Ascending aorta (tissue), 2 donors: Measurements from ENCODE around the gene CDRT4. TPM values are rescaled to one million over a fixed set of nuclear protein-coding genes. Genes with fewer than 3 reads are reported as not detected.

ENCODE experiments used
- DNase-seq, 2 donors: peaks; one replicate each; pipeline ENCODE4 v3.0.0-alpha.2; 2019; ENCODE audit warnings: low spot score in 2 of 2
- H3K27ac ChIP-seq, 2 donors: fragments of 200-600 bp; sonication (generic); one replicate each; pipeline ENCODE4 v1.5.1; 2016 to 2017; ENCODE audit warnings: mild to moderate bottlenecking in 1 of 2
- H3K27me3 ChIP-seq: fragments of 200-600 bp; sonication (generic); one replicate; pipeline ENCODE4 v1.5.1; 2017
- H3K36me3 ChIP-seq, 2 donors: fragments of 200-600 bp; sonication (generic); one replicate each; pipeline ENCODE4 v1.5.1; 2016
- H3K4me1 ChIP-seq, 2 donors: fragments of 200-600 bp; sonication (generic); one replicate each; pipeline ENCODE4 v1.5.1; 2016 to 2017; ENCODE audit warnings: mild to moderate bottlenecking in 1 of 2
- H3K4me3 ChIP-seq, 2 donors: fragments of 200-600 bp; sonication (generic); one replicate each; pipeline ENCODE4 v1.5.1; 2016 to 2017; ENCODE audit warnings: mild to moderate bottlenecking in 1 of 2
- H3K9me3 ChIP-seq, 2 donors: fragments of 200-600 bp; sonication (generic); one replicate each; pipeline ENCODE4 v1.5.1; 2016
- intact Hi-C: fragments of 100-400 bp; cut with DNase I; formaldehyde crosslinking; loops from one replicate; pipeline ENCODE4 v1.15.1; 2023
- total RNA-seq: library from RNA; depleted of rRNA; stranded (reverse); fragments of >200 nt; gene quantifications from one replicate; pipeline ENCODE4 v1.1.0, GENCODE V29; 2016
- TF ChIP-seq, protein P1 (sequence below), 3 experiments: fragments of 200-600 bp in 2 of 3; fragments of 450-650 bp in 1 of 3; sonication (generic) in 2 of 3; IDR thresholded peaks; one replicate each; pipeline ENCODE4 v1.5.1; 2016 to 2019; ENCODE audit warnings: antibody characterized with exemption in 3 of 3, mild to moderate bottlenecking in 1 of 3, moderate library complexity in 1 of 3

CDRT4 gene
- total RNA-seq, 1 donor from 2014 or later: 3.7 TPM

DNA sequence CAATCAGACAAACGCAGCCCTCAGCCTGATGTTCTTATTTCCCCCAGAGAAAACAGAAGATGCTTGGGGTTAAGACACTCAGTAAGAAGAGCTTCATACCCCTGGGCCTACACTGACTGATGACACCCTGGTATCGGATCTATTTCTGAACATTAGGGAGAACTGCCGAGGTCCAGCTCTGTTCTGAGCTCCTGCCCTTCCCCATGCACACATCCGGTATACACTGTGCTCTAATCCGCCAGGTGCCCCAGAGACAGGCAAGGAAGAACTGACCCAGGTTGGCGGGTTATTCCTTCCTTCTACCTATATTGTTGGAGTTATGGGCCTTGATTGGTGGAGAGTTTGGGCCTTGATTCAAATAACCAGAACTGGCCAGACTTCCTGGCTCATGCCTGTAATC is 68.0 kb downstream of the CDRT4 start:
- intact Hi-C loops: no loop called here
- H3K4me3 ChIP-seq: no peak overlapping the region
- TF ChIP-seq, protein P1, sequence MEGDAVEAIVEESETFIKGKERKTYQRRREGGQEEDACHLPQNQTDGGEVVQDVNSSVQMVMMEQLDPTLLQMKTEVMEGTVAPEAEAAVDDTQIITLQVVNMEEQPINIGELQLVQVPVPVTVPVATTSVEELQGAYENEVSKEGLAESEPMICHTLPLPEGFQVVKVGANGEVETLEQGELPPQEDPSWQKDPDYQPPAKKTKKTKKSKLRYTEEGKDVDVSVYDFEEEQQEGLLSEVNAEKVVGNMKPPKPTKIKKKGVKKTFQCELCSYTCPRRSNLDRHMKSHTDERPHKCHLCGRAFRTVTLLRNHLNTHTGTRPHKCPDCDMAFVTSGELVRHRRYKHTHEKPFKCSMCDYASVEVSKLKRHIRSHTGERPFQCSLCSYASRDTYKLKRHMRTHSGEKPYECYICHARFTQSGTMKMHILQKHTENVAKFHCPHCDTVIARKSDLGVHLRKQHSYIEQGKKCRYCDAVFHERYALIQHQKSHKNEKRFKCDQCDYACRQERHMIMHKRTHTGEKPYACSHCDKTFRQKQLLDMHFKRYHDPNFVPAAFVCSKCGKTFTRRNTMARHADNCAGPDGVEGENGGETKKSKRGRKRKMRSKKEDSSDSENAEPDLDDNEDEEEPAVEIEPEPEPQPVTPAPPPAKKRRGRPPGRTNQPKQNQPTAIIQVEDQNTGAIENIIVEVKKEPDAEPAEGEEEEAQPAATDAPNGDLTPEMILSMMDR (IDR thresholded peaks at IDR 0.05): no peak
- H3K9me3 ChIP-seq: no peaks in the 10 kb centered on the region
- no peaks in the 10 kb centered on the region for H3K27me3 ChIP-seq
- no peak overlapping the region for H3K27ac ChIP-seq
- no peaks in the 10 kb centered on the region for H3K36me3 ChIP-seq
- H3K4me1 ChIP-seq: peaks cover 0 to 2% of the 10 kb centered on the region in 2 donors
- DNase-seq: no peak

DNA sequence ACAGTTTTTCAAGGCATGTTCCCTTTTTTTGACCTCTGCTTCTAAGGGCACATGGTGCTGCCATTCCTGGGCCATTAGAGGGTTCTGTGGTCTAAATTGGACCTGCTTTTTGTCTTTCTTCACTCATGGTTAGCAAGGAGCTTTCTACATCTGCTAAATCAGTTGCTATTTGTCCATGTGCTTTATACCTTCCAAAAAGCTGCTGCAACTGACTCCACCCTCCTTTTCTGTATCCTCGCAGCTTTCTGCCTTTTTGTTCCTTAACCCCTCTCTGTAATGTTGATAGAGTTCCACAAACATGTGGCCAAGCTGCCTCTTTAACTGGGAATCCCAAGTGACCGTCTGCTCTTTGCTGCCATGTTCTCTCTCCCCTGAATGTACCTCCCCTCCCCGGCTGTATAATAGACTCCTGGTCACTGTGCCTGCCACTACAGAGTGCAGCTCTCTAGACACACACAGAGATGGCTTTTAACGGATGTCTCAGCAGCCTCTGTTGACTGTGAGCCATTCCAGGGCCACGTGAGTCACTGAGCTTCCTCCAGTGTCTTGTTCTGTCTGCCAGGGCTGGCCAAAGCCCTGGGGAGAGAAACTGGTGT is 68.6 kb downstream of the CDRT4 start:
- no peaks in the 10 kb centered on the region for H3K36me3 ChIP-seq
- H3K9me3 ChIP-seq: no peaks in the 10 kb centered on the region
- TF ChIP-seq, protein P1 (IDR thresholded peaks at IDR 0.05): no peak
- no peak for DNase-seq
- peaks cover 0 to 2% of the 10 kb centered on the region in 2 donors for H3K4me1 ChIP-seq
- H3K27me3 ChIP-seq: no peaks in the 10 kb centered on the region
- H3K27ac ChIP-seq: no peak overlapping the region
- intact Hi-C loops: no loop called here
- H3K4me3 ChIP-seq: no peak overlapping the region

DNA sequence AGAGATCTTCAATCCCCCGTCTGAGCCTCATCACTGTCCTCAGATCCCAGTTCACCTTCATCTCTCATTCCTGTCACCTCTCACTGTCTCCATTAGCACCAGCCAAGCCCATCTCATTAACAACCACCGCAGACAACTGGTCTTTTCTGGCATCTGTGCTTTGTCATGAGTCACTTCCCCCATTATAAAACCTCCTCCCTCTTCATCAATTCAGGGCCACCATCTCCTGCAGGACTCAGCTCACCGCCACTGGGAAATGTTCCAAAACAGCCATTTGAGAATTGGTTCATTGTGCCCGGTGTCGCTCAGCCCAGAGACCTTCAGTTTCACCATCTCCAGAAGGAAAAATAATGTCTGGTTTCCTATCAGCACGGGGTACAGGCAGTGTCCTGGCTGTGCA is 69.1 kb downstream of the CDRT4 start:
- Histone ChIP-seq H3K4me3 (no peak overlapping the region), H3K36me3 (no peaks in the 10 kb centered on the region), H3K27me3 (no peaks in the 10 kb centered on the region), H3K4me1 (peaks cover 0 to under 1% of the 10 kb centered on the region in 2 donors), H3K27ac (no peak overlapping the region), H3K9me3 (no peaks in the 10 kb centered on the region)
- TF ChIP-seq, protein P1 (IDR thresholded peaks at IDR 0.05): no peak
- no peak for DNase-seq
- intact Hi-C loops: no loop called here

DNA sequence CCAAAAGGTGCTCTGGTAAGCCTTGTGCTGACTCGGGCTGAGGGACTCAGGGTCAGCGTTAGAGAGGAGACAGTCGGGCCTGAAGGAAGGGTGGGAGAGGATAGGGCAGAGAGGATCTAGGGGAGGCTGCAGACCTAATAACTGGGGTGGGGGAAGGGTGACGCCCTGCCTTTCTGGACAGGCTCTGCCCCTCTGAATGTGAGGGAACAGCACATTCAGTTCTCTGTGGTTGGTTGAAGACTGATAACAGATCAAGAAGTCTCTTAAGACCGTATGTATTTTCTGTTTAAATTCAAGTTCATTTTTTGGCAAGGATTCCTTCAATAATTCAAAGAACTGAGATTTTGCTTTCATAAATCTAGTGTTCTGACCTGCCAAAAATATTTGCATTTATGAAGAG is 69.8 kb downstream of the CDRT4 start:
- Histone ChIP-seq H3K4me3 (no peak overlapping the region), H3K4me1 (no peaks in the 10 kb centered on the region)
- intact Hi-C loops: no loop called here

DNA sequence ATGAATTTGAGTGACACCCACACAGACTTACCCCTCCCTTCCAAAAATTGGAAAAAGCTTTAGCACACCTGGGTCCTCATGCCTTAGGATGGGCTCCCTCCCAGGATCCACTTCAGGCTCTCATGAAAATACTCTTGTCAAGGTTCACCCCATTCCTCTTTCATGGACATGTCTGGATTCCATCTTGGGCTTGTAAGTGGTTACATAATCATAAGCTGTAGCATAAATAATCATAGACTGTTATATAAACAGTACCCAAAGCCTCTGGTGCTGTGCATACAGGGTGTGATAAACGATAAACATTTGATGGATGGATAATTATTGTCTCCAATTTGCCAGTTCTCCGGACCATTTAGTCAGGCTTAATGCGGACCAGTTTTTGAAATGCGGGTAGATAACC is 72.3 kb downstream of the CDRT4 start:
- H3K36me3 ChIP-seq: no peaks in the 10 kb centered on the region
- no peaks in the 10 kb centered on the region for H3K4me1 ChIP-seq
- no peak overlapping the region for H3K27ac ChIP-seq
- no peaks in the 10 kb centered on the region for H3K9me3 ChIP-seq
- no peaks in the 10 kb centered on the region for H3K27me3 ChIP-seq
- no peak for DNase-seq
- TF ChIP-seq, protein P1 (IDR thresholded peaks at IDR 0.05): no peak
- H3K4me3 ChIP-seq: no peak overlapping the region
- intact Hi-C loops: no loop called here

More for the DNA sequence above, 69.8 kb downstream of the CDRT4 start:
- Histone ChIP-seq H3K27me3 (no peaks in the 10 kb centered on the region), H3K36me3 (no peaks in the 10 kb centered on the region), H3K9me3 (no peaks in the 10 kb centered on the region), H3K27ac (no peak overlapping the region)
- no peak for DNase-seq
- TF ChIP-seq, protein P1 (IDR thresholded peaks at IDR 0.05): no peak

DNA sequence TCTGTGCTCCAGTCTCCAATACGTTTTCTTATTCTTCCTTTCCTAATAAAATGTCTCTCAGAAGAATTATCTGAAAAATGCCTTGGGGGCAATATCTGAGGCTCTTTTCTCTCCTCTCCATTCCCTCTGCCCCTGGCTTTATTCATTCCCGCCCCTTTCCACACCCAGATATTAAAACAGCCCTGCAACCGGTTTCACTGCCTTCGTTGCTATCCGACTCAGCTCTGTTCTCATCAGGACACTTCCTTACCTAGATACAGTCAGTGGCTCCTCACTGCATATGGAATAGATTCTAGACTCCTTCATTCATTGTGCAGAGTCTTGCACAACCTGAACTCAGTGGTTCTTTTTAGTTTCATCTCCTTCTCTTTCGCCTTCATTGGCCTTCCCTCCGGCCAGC is 74.0 kb downstream of the CDRT4 start:
- H3K4me3 ChIP-seq: no peak overlapping the region
- H3K36me3 ChIP-seq: no peaks in the 10 kb centered on the region
- intact Hi-C loops: no loop called here
- H3K27me3 ChIP-seq: no peaks in the 10 kb centered on the region
- no peak overlapping the region for H3K27ac ChIP-seq
- DNase-seq: no peak
- H3K4me1 ChIP-seq: no peaks in the 10 kb centered on the region
- H3K9me3 ChIP-seq: no peaks in the 10 kb centered on the region
- TF ChIP-seq, protein P1 (IDR thresholded peaks at IDR 0.05): no peak
